ENCODE data around the gene SORT1.

GRCh38 chr1:109427171-109427467 lies 29.4 kb upstream of the SORT1 start:
- TF ChIP-seq POLR2A (IDR thresholded peaks at IDR 0.05): no peak
- TF ChIP-seq CTCF (IDR thresholded peaks at IDR 0.05): no peak
- no peak for TF ChIP-seq POLR2AphosphoS5 (IDR thresholded peaks at IDR 0.05)
